ENCODE data around the gene LRRC8E. TPM values are rescaled to one million over a fixed set of nuclear protein-coding genes. Genes with fewer than 3 reads are reported as not detected.

LRRC8E gene
- 1.3 TPM for total RNA-seq
- 1.1 TPM for polyA plus RNA-seq

DNA sequence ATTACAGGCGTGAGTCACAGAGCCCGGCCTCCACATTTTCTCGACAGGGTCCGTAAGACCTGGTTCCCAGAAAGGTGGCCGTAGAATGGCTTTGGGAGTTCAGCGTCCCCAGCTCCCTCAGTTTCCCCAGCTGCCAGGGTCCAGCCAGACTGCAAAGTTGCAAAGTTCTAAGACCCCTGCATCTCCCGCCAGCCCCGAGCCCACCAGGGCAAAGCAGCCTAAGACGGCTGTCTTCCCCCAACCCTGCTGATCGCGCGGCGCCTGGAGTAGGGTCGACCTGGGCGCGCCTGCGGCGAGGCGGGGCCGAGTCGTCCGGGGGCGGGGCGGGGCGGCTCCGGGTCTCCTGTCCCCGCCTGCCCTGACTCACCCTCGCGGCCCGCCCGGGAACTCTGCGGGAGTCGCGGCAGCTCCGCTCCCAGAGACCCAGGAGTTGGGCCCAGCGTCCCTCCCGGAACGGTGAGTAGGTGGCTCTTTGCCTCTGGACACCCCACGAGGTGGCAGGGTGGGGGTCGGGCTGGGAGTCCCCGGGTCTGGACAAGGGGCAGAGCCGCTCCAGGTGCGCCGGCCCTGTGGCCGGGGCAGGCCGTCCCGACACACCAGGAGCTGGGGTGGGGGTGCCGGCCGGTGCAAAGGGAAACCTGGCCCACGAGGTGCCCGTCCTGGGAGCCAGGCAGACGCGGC, at the start of gene LRRC8E:
LRRC8E (plus strand) TSS at position 366 of the 681 bp plus-strand sequence. CDS start 7,094 bp downstream, outside the sequence.
- H3K4me3 ChIP-seq (ENCODE audit: low read depth, low read length): peak within 1 kb of the TSS; percentile 3
- H3K27ac ChIP-seq (ENCODE audit: low read depth): no peak within 1 kb of the TSS
- no peak for DNase-seq (ENCODE audit: extremely low spot score)
- no peaks in the 10 kb centered on the region for H3K4me1 ChIP-seq (ENCODE audit: insufficient read depth)
- no peaks in the 10 kb centered on the region for H3K36me3 ChIP-seq (ENCODE audit: insufficient read depth)
- WGBS: 10% methylated on average over 53 of the region's 53 CpGs

DNA sequence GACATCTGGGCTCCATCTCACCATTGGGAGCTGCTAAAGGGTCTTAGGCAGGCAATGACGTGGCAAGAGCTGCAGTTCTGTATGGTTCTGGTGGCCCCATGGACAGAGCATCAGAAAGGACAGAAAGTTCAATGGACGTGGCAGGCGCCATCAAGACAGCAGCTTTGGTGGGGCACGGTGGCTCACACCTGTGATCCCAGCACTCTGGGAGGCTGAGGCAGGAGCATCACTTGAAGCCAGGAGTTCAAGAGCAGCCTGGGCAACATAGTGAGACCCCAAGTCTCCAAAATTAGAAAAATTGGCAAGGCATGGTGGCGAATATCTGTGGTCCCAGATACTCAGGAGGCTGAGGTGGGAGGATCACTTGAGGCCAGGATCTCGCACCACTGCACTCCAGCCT, 48.8 kb upstream of the LRRC8E start:
- DNase-seq (ENCODE audit: extremely low spot score): no peak
- H3K4me3 ChIP-seq (ENCODE audit: low read depth, low read length): no peak overlapping the region
- no peak overlapping the region for H3K27ac ChIP-seq (ENCODE audit: low read depth)
- 95% methylated on average over 6 of the region's 6 CpGs for WGBS
- no peaks in the 10 kb centered on the region for H3K36me3 ChIP-seq (ENCODE audit: insufficient read depth)
- H3K4me1 ChIP-seq (ENCODE audit: insufficient read depth): no peaks in the 10 kb centered on the region

DNA sequence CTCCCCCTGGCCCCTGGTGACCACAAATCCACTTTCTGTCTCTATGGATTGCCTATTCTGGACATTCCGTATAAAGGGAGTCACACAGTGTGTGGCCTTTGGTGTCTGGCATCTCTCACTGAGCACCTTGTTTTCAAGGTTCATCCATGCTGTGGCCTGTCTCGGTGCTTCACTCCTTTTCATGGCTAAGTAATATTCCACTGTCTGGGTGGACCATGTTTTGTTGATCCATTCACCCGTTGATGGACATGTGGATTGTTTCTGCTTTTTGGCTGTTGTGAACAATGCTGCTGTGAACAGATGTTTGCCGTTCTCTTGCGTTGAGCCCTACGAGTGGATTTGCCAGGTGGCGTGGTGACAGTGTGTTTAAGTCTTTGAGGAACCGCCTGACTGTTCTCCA, 47.7 kb upstream of the LRRC8E start:
- no peak for DNase-seq (ENCODE audit: extremely low spot score)
- no peak overlapping the region for H3K4me3 ChIP-seq (ENCODE audit: low read depth, low read length)
- 82% methylated on average over 8 of the region's 8 CpGs for WGBS
- no peaks in the 10 kb centered on the region for H3K4me1 ChIP-seq (ENCODE audit: insufficient read depth)
- H3K27ac ChIP-seq (ENCODE audit: low read depth): no peak overlapping the region
- H3K36me3 ChIP-seq (ENCODE audit: insufficient read depth): no peaks in the 10 kb centered on the region

DNA sequence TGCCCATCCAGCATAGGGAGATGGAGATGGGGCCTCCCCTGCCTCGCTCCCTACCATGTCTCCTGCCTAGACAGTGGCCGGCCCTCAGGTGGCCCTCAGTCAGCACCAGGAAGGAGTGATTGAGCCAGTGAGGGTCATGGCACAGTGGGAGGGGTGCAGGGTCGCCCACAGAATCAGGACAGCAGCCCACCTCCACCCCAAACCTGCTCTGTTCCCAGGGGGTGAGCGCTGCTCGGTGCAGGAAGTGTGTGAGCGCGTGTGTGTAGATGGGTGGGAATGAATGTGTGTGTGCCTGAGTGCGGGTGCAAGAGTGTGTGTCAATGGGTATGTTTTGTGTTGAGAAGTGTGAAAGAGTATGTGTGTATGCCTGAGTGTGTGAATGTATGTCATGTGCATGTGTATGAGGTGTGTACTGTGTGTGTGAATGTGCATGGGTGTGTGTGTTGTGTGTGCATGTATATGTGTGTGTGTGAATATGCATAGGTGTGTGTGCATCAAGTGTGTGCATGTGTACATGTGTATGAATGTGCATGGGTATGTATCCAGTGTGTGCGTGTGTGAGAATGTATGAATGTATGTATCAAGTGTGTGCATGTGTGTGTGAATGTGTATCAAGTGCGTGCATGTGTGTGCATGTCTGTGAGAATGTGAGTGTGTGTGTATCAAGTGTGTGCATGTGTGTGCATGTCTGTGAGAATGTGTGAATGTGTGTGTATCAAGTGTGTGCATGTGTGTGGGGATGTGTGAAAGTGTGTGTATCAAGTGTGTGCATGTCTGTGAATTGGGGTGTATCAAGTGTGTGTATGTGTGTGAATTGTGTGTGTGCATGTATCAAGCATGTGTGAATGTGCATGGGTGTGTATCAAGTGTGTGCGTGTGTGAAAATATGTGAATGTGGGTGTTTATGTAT, 46.3 kb upstream of the LRRC8E start:
- Histone ChIP-seq H3K4me1 (ENCODE audit: insufficient read depth) (no peaks in the 10 kb centered on the region), H3K36me3 (ENCODE audit: insufficient read depth) (no peaks in the 10 kb centered on the region), H3K4me3 (ENCODE audit: low read depth, low read length) (no peak overlapping the region), H3K27ac (ENCODE audit: low read depth) (no peak overlapping the region)
- 90% methylated on average over 11 of the region's 11 CpGs for WGBS
- DNase-seq (ENCODE audit: extremely low spot score): no peak

DNA sequence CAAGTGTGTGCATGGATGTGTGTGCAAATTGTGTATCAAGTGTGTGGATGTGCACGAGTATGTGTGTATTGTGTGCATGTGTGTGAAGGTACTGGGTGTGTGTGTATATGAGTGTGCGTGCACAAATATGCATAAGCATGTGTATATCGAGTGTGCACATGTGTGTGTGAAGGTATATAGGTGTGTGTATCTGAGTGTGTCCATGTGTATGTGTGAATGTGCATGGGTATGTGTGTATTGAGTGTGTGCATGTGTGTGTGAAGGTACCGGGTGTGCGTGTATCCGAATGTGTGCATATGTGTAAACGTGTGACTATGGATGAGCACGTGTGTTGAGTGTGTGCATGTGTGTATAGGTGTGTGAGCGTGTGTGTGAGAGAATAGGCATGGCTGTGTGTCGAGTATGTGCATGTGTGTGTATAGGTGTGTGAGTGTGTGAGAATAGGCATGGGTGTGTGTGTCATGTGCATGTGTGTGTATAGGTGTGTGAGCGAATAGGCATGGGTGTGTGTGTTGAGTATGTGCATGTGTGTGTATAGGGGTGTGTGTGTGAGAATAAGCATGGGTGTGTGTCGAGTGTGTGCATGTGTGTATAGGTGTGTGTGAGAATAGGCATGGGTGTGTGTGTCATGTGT, 45.5 kb upstream of the LRRC8E start:
- no peak for DNase-seq (ENCODE audit: extremely low spot score)
- Histone ChIP-seq H3K4me3 (ENCODE audit: low read depth, low read length) (no peak overlapping the region), H3K4me1 (ENCODE audit: insufficient read depth) (no peaks in the 10 kb centered on the region), H3K27ac (ENCODE audit: low read depth) (no peak overlapping the region), H3K36me3 (ENCODE audit: insufficient read depth) (no peaks in the 10 kb centered on the region)
- WGBS: 95% methylated on average over 12 of the region's 12 CpGs

DNA sequence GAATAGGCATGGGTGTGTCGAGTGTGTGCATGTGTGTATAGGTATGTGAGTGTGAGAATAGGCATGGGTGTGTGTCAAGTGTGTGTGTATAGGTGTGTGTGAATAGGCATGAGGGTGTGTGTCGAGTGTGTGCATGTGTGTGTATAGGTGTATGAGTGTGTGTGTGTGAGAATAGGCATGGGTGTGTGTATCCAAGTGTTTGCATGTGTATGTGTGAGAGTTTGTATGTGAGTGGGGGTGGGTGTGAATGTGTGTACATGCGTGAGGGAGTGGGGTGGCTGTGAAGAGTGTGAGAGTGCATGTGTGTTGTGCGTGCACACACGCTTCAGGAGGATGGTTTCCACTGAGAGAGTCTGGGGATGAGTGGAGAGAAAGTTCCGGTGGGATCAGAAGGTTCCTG, 44.8 kb upstream of the LRRC8E start:
- no peak for DNase-seq (ENCODE audit: extremely low spot score)
- Histone ChIP-seq H3K4me3 (ENCODE audit: low read depth, low read length) (no peak overlapping the region), H3K36me3 (ENCODE audit: insufficient read depth) (no peaks in the 10 kb centered on the region), H3K27ac (ENCODE audit: low read depth) (no peak overlapping the region), H3K4me1 (ENCODE audit: insufficient read depth) (no peaks in the 10 kb centered on the region)
- 90% methylated on average over 6 of the region's 6 CpGs for WGBS

DNA sequence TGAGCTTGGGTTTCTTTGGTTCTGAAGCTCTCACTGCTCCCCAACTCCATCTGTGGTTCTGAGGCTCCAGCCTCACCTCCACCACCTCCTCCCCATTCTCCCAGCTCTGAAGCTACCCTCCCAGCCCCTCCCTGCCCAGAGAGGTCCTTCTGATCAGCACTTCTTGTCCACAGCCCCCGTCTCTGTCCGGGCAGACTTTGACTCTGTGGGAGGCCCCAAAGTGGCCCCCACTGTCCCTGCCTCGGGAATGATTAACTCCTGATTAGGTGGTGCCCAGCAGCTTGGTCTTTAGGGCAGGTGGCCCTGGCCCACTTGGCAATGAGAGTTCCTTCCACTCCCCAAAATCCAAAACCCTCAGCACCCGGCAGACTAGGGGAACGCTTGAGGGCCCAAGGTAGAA, 43.9 kb upstream of the LRRC8E start:
- Histone ChIP-seq H3K4me3 (ENCODE audit: low read depth, low read length) (no peak overlapping the region), H3K27ac (ENCODE audit: low read depth) (no peak overlapping the region), H3K36me3 (ENCODE audit: insufficient read depth) (no peaks in the 10 kb centered on the region), H3K4me1 (ENCODE audit: insufficient read depth) (no peaks in the 10 kb centered on the region)
- 87% methylated on average over 5 of the region's 5 CpGs for WGBS
- no peak for DNase-seq (ENCODE audit: extremely low spot score)

DNA sequence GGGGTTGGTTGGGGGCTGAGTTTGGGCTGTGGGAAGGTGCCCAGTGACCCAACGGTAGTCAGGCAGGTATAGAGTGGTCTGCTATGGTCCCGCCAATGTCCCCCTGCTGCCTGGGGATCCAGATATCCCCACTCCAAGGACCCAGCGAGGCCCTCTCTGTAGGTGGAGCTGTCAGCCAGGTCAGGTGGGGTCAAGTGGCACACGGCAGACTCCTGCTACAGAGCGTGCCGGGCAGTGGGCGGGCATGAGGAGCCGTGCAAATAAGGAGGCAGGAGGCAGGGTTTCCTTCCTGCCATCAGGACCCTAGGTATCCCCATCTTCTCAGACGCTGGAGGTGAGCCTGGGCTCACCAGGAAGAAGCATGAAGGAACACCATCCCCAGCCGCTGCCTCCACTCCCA, 43.4 kb upstream of the LRRC8E start:
- DNase-seq (ENCODE audit: extremely low spot score): no peak

DNA sequence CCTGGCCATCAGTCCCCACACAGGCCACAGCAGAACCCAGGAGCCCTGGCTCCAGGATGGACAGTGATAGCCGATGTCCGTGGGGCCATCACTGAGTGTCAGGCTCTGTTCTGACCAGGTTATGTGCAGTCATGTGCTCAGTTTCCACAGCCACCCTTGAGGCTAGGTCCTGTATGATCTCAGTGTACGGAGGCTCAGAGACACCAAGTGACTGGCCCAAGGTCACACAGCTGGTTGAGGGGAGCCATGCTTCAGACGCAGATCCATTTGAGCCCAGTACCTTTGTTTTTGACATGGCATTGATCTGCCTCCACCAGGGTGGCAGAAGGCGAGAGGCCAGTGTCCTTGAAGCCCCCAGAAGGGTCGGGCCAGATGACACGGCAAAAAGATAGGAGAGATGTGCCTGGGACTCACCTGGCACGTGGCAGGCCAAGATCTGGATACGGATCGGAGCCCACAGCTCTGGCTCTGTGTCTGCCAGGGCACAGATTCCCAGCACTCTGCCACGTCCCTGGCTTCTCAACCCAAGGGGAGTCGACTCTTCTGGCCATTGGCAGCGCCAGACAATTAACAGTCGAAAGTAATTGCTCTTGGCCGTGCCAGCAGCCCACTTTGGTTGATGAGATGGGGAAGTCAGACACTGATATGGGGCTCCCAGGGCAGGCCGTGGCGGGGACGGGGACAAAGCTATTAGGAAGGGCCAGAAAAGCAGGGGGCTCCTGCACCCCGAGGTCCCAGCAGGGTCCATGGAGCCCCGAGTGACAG, 42.7 kb upstream of the LRRC8E start:
- Histone ChIP-seq H3K4me1 (ENCODE audit: insufficient read depth) (no peaks in the 10 kb centered on the region), H3K4me3 (ENCODE audit: low read depth, low read length) (no peak overlapping the region), H3K36me3 (ENCODE audit: insufficient read depth) (no peaks in the 10 kb centered on the region), H3K27ac (ENCODE audit: low read depth) (no peak overlapping the region)
- 90% methylated on average over 20 of the region's 20 CpGs for WGBS
- no peak for DNase-seq (ENCODE audit: extremely low spot score)

More for the DNA sequence above, 43.4 kb upstream of the LRRC8E start:
- Histone ChIP-seq H3K36me3 (ENCODE audit: insufficient read depth) (no peaks in the 10 kb centered on the region), H3K27ac (ENCODE audit: low read depth) (no peak overlapping the region), H3K4me3 (ENCODE audit: low read depth, low read length) (no peak overlapping the region), H3K4me1 (ENCODE audit: insufficient read depth) (no peaks in the 10 kb centered on the region)
- 84% methylated on average over 10 of the region's 10 CpGs for WGBS

DNA sequence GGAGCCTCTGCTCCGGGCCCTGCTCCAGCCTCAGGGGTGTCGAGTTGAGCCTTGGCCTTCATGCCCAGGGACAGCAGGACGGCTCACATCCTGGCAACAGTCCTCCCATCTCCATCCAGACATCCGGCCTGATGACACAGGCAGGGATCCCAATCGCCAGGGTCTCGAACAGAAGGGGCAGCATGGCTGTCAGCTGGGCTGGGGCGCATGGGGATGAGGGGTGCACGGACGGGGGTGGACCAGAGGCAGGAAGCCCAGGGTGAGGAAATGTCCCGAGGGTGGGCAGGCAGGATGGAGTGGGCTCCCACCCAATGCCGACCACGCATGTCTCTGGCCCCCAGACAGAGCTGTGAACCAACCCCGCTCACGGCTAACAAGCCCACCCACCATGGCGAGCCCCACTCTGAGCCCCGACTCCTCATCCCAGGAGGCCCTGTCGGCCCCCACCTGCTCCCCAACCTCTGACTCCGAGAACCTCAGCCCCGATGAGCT, 42.1 kb upstream of the LRRC8E start:
- Histone ChIP-seq H3K4me3 (ENCODE audit: low read depth, low read length) (no peak overlapping the region), H3K4me1 (ENCODE audit: insufficient read depth) (no peaks in the 10 kb centered on the region), H3K36me3 (ENCODE audit: insufficient read depth) (no peaks in the 10 kb centered on the region), H3K27ac (ENCODE audit: low read depth) (no peak overlapping the region)
- DNase-seq (ENCODE audit: extremely low spot score): no peak
- WGBS: 86% methylated on average over 19 of the region's 19 CpGs

DNA sequence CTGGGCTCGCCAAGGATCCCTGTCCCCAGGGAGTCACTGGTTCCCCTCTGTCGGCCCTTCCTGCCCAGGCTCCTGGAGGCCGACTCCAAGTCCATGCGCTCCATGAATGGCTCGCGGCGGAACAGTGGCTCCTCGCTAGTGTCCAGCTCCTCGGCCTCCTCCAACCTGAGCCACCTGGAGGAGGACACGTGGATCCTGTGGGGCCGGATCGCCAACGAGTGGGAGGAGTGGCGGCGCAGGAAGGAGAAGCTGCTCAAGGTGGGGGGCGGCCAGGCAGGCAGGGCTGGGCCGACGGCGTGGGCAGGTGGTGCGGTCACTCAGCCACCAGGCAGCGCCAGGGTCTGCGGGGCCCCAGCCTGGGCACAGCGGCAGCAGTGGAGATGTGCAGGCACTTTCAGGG, 40.6 kb upstream of the LRRC8E start:
- no peaks in the 10 kb centered on the region for H3K4me1 ChIP-seq (ENCODE audit: insufficient read depth)
- no peak overlapping the region for H3K27ac ChIP-seq (ENCODE audit: low read depth)
- no peak for DNase-seq (ENCODE audit: extremely low spot score)
- H3K36me3 ChIP-seq (ENCODE audit: insufficient read depth): no peaks in the 10 kb centered on the region
- 93% methylated on average over 23 of the region's 23 CpGs for WGBS
- no peak overlapping the region for H3K4me3 ChIP-seq (ENCODE audit: low read depth, low read length)

DNA sequence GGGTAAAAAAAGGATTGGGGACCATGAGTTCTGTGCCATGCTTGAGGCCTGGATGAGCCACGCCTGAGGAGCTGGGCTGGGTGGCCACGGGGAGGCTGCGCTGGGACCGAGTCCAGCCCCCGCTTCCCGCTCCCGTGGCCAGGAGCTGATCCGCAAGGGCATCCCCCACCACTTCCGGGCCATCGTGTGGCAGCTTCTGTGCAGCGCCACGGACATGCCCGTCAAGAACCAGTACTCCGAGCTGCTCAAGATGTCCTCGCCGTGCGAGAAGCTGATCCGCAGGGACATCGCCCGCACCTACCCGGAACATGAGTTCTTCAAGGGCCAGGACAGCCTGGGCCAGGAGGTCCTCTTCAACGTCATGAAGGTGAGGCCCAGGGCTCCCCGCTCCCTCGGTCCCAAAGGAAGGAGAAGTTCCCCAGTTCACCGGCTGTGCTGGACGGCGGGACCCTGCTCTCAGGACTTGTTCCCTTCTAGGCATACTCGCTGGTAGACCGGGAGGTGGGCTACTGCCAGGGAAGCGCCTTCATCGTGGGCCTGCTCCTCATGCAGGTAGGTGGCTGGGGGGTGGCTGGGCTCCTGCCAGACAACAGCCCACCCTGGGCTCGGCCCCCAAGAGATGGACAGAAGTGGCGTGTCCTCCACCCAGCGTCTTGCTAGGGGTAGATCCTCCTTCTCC, 39.4 kb upstream of the LRRC8E start:
- Histone ChIP-seq H3K4me1 (ENCODE audit: insufficient read depth) (no peaks in the 10 kb centered on the region), H3K27ac (ENCODE audit: low read depth) (no peak overlapping the region), H3K36me3 (ENCODE audit: insufficient read depth) (no peaks in the 10 kb centered on the region), H3K4me3 (ENCODE audit: low read depth, low read length) (no peak overlapping the region)
- no peak for DNase-seq (ENCODE audit: extremely low spot score)
- 93% methylated on average over 34 of the region's 34 CpGs for WGBS

DNA sequence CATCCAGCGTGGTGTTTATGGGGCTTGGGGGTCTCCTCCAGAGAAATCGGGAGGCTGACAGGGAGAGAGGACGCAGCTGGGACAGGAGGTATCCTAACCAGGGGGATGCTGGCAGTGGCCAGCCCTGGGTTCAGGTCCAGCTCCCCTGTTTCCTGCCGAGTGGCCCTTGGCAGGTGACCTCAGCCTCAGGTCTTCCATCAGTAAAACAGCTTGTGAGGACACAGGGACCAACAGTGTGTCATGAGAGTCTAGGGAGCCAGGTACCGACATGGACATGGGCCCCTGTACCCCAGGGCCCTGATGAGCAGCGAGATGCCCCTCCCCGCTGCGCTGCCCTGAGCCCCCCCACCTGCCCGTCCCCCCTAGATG, 38.7 kb upstream of the LRRC8E start:
- Histone ChIP-seq H3K27ac (ENCODE audit: low read depth) (no peak overlapping the region), H3K4me1 (ENCODE audit: insufficient read depth) (no peaks in the 10 kb centered on the region), H3K4me3 (ENCODE audit: low read depth, low read length) (no peak overlapping the region), H3K36me3 (ENCODE audit: insufficient read depth) (no peaks in the 10 kb centered on the region)
- DNase-seq (ENCODE audit: extremely low spot score): no peak
- WGBS: 92% methylated on average over 9 of the region's 9 CpGs

Data from urinary bladder (tissue), 4 donors.